IMR-90 (cell line): ENCODE measurements around the gene CYP24A1. TPM values are rescaled to one million over a fixed set of nuclear protein-coding genes. Genes with fewer than 3 reads are reported as not detected.

Experiments
- ATAC-seq: fragments of 200-7000 bp; cut with Tn5 transposase; 2 replicates; pipeline ENCODE4 v1.9.1; 2020; ENCODE audit warnings: low read depth, mild to moderate bottlenecking, moderate library complexity
- BruUV-seq: library from RNA; stranded (reverse); fragments of 400-500 nt; replicated peaks from 2 replicates; lab custom pipeline; 2021; lab: Mats Ljungman, UMichigan
- CTCF ChIA-PET: fragments of 300-600 bp; formaldehyde crosslinking; extraction: SDS; loops from one replicate; lab custom pipeline; 2021; ENCODE audit warnings: antibody characterized with exemption; lab: Yijun Ruan, JAX
- POLR2A ChIA-PET: fragments of 300-600 bp; sonication (Branson Sonifier 250); formaldehyde crosslinking; loops from one replicate; lab custom pipeline; 2022; ENCODE audit warnings: antibody characterized with exemption; ENCODE audit not compliant: unreplicated experiment; lab: Charles Lee
- DNase-seq: peaks from one replicate; pipeline ENCODE4 v3.0.0; 2013
- H2AFZ ChIP-seq: replicated peaks from 2 replicates; pipeline ENCODE3; 2013; ENCODE audit warnings: low read length, mild to moderate bottlenecking; ENCODE audit not compliant: poor library complexity
- H2AK5ac ChIP-seq: 2 replicates; pipeline ENCODE4 v1.6.1; 2013; ENCODE audit warnings: low read depth, low read length, inconsistent platforms
- H2AK9ac ChIP-seq: replicated peaks from 2 replicates; pipeline ENCODE3; 2013; ENCODE audit warnings: mild to moderate bottlenecking, low read depth, low read length, moderate library complexity; ENCODE audit not compliant: poor library complexity
- H2BK120ac ChIP-seq: 2 replicates; pipeline ENCODE4 v1.6.1; 2013; ENCODE audit warnings: low read depth, low read length, inconsistent platforms
- H2BK15ac ChIP-seq: 3 replicates; pipeline ENCODE4 v1.6.1; 2013; ENCODE audit warnings: low read depth, low read length, inconsistent platforms
- H2BK20ac ChIP-seq: 2 replicates; pipeline ENCODE4 v1.6.1; 2013; ENCODE audit warnings: low read depth, mild to moderate bottlenecking, inconsistent platforms, low read length, moderate library complexity
- H2BK5ac ChIP-seq: 2 replicates; pipeline ENCODE4 v1.6.1; 2013; ENCODE audit warnings: mild to moderate bottlenecking, low read depth, low read length, inconsistent platforms; ENCODE audit not compliant: poor library complexity, severe bottlenecking
- H3K14ac ChIP-seq: replicated peaks from 2 replicates; pipeline ENCODE4 v1.6.1; 2013; ENCODE audit warnings: low read depth, low read length, inconsistent platforms
- H3K18ac ChIP-seq: 2 replicates; pipeline ENCODE4 v1.6.1; 2013; ENCODE audit warnings: low read depth, low read length, control low read depth
- H3K23ac ChIP-seq: 2 replicates; pipeline ENCODE4 v1.6.1; 2013; ENCODE audit warnings: low read depth, low read length, inconsistent platforms
- H3K27ac ChIP-seq: 2 replicates; pipeline ENCODE4 v1.5.1; 2013; ENCODE audit warnings: mild to moderate bottlenecking, control low read depth, low read length; ENCODE audit not compliant: insufficient read depth
- H3K27me3 ChIP-seq: 2 replicates; pipeline ENCODE4 v1.6.1; 2013; ENCODE audit warnings: low read length; ENCODE audit not compliant: control insufficient read depth, insufficient read depth
- H3K36me3 ChIP-seq: 2 replicates; pipeline ENCODE4 v1.6.1; 2013; ENCODE audit warnings: low read length, mixed read lengths; ENCODE audit not compliant: control insufficient read depth, insufficient read depth
- H3K4ac ChIP-seq: 2 replicates; pipeline ENCODE4 v1.6.1; 2013; ENCODE audit warnings: low read depth, low read length, inconsistent platforms
- H3K4me1 ChIP-seq: 2 replicates; pipeline ENCODE4 v1.6.1; 2013; ENCODE audit warnings: low read length, mixed read lengths; ENCODE audit not compliant: control insufficient read depth, insufficient read depth
- H3K4me2 ChIP-seq: 2 replicates; pipeline ENCODE4 v1.6.1; 2013; ENCODE audit warnings: low read depth, mild to moderate bottlenecking, control low read depth, low read length, moderate library complexity
- H3K4me3 ChIP-seq: 2 replicates; pipeline ENCODE4 v1.5.1; 2013; ENCODE audit warnings: low read depth, mild to moderate bottlenecking, control low read depth, low read length, moderate library complexity; ENCODE audit not compliant: insufficient read depth
- H3K56ac ChIP-seq: 2 replicates; pipeline ENCODE4 v1.6.1; 2013; ENCODE audit warnings: low read length, inconsistent platforms; ENCODE audit not compliant: insufficient read depth; ENCODE audit errors: extremely low read depth
- H3K79me1 ChIP-seq, 2 experiments: 2 replicates each; pipeline ENCODE4 v1.6.1; 2013; ENCODE audit warnings: low read length in 2 of 2, inconsistent platforms in 1 of 2, low read depth in 1 of 2
- H3K9ac ChIP-seq: 2 replicates; pipeline ENCODE4 v1.6.1; 2013; ENCODE audit warnings: low read depth, low read length, control low read depth
- H3K9me1 ChIP-seq: 2 replicates; pipeline ENCODE4 v1.6.1; 2013; ENCODE audit warnings: low read length, inconsistent platforms; ENCODE audit not compliant: insufficient read depth
- H3K9me3 ChIP-seq: 2 replicates; pipeline ENCODE4 v1.6.1; 2013; ENCODE audit warnings: low read length; ENCODE audit not compliant: control insufficient read depth, insufficient read depth
- H4K20me1 ChIP-seq: 2 replicates; pipeline ENCODE4 v1.6.1; 2013; ENCODE audit warnings: low read length, inconsistent platforms; ENCODE audit not compliant: insufficient read depth
- H4K5ac ChIP-seq: 2 replicates; pipeline ENCODE4 v1.6.1; 2013; ENCODE audit warnings: mild to moderate bottlenecking, low read depth, low read length, control low read depth
- H4K8ac ChIP-seq, 2 experiments: 2 replicates each; pipeline ENCODE4 v1.6.1; 2013; ENCODE audit warnings: low read depth in 2 of 2, low read length in 2 of 2, control low read depth in 1 of 2, inconsistent platforms in 1 of 2
- H4K91ac ChIP-seq: 2 replicates; pipeline ENCODE4 v1.6.1; 2013; ENCODE audit warnings: low read depth, low read length, inconsistent platforms; ENCODE audit not compliant: insufficient read depth
- FOS ChIP-seq: fragments of 150-350 bp; IDR thresholded peaks from 2 replicates; pipeline ENCODE4 v1.6.1; 2016; ENCODE audit warnings: low read depth, low read length
- MAFK ChIP-seq: IDR thresholded peaks from 2 replicates; pipeline ENCODE4 v1.6.1; 2012; ENCODE audit warnings: low read depth, low read length, improper control_type of control experiment
- MAZ ChIP-seq: IDR thresholded peaks from 2 replicates; pipeline ENCODE4 v1.6.1; 2012; ENCODE audit warnings: low read depth, mild to moderate bottlenecking, low read length, improper control_type of control experiment, moderate library complexity, borderline replicate concordance
- WGBS, 2 experiments: methylation state at CpG; one replicate each; pipeline versions ENCODE4 v1.1.5 to v1.1.7; 2013; ENCODE audit warnings: missing lambda C conversion rate in 2 of 2; ENCODE audit not compliant: insufficient read length in 1 of 2; ENCODE audit errors: extremely low coverage in 2 of 2; 5-methylcytosine and 5-hydroxymethylcytosine counted together
- dilution Hi-C: fragments of 300-500 bp; cut with HindIII; formaldehyde crosslinking; loops from one replicate; pipeline ENCODE4 v1.14.3; 2018; ENCODE audit warnings: low sequenced_read_pairs; ENCODE audit not compliant: unreplicated experiment
- in situ Hi-C: fragments of 300-500 bp; cut with MboI; formaldehyde crosslinking; loops from 3 replicates; pipeline ENCODE4 v1.14.3; 2019; ENCODE audit warnings: low sequenced_read_pairs, inconsistent platforms, mixed read lengths
- intact Hi-C: fragments of 100-400 bp; cut with micrococcal nuclease; formaldehyde crosslinking; loops from 2 replicates; pipeline ENCODE4 v1.10.0; 2022
- polyA plus RNA-seq, 3 experiments: library from polyadenylated mRNA; depleted of rRNA; stranded (reverse); fragments of >200 nt; gene quantifications; 2 replicates each; pipeline ENCODE4 v1.2.3, GENCODE V29; 2012; ENCODE audit warnings: low replicate concordance in 1 of 3
- total RNA-seq: library from RNA; depleted of rRNA; stranded (reverse); fragments of >200 nt; gene quantifications from 2 replicates; pipeline ENCODE4 v1.2.3, GENCODE V29; 2012

The CYP24A1 gene
- total and polyA plus RNA-seq, 2 of the 4 experiments (the other 2 are of a cell fraction), result not detected

- no peak overlapping the region for H3K27ac ChIP-seq
- dilution Hi-C loops, result no loop called here
- H2BK20ac ChIP-seq, result no peak overlapping the region
- H3K9me3 ChIP-seq, result no peaks in the 10 kb centered on the region
- no peak overlapping the region for H3K4me3 ChIP-seq
- no TSS peak for BruUV-seq
- H3K56ac ChIP-seq, result no peak overlapping the region
- H3K14ac ChIP-seq, result no peak overlapping the region
- H3K23ac ChIP-seq, result no peak overlapping the region
- DNase-seq (no peak), ATAC-seq (no peak)
- H2BK5ac ChIP-seq, result no peak overlapping the region
- peaks cover 55% of the 10 kb centered on the region for H3K27me3 ChIP-seq
- H4K8ac ChIP-seq, result no peak overlapping the region
- H3K36me3 ChIP-seq, result no peaks in the 10 kb centered on the region
- no peaks in the 10 kb centered on the region for H3K79me1 ChIP-seq
- H2AFZ ChIP-seq, result no peak overlapping the region
- ChIA-PET CTCF (no interaction called here), POLR2A (no interaction called here)
- no peak overlapping the region for H3K4me2 ChIP-seq
- no peak overlapping the region for H2AK9ac ChIP-seq
- H2BK120ac ChIP-seq, result no peak overlapping the region
- H2BK15ac ChIP-seq, result no peak overlapping the region
- no peak overlapping the region for H4K91ac ChIP-seq
- H4K20me1 ChIP-seq, result no peaks in the 10 kb centered on the region
- no CpG with 5 or more reads among the region's 7 CpGs for WGBS, 2 experiments
- H4K5ac ChIP-seq, result no peak overlapping the region
- no peak overlapping the region for H2AK5ac ChIP-seq
- no peak overlapping the region for H3K4ac ChIP-seq
- intact Hi-C loops, result no loop called here
- in situ Hi-C loops, result no loop called here
- no peaks in the 10 kb centered on the region for H3K4me1 ChIP-seq
- no peak overlapping the region for H3K18ac ChIP-seq
- no peaks in the 10 kb centered on the region for H3K9me1 ChIP-seq
- TF ChIP-seq FOS (no peak), MAZ (no peak), MAFK (0 out of 2 replicates have a peak, but pooled peaks have one; percentile 7)
- H3K9ac ChIP-seq, result no peak overlapping the region
Measured at GRCh38 chr20:54166987-54167662, 6.7 kb downstream of the CYP24A1 start.
